ENCODE measurements around the gene CHCHD2. TPM values are rescaled to one million over a fixed set of nuclear protein-coding genes. Genes with fewer than 3 reads are reported as not detected.

CHCHD2 gene
- total and polyA plus RNA-seq, 2 of the 8 experiments (the other 6 are each of a cell fraction or from before 2014, with no cell fraction given): 112 to 300 TPM

DNA sequence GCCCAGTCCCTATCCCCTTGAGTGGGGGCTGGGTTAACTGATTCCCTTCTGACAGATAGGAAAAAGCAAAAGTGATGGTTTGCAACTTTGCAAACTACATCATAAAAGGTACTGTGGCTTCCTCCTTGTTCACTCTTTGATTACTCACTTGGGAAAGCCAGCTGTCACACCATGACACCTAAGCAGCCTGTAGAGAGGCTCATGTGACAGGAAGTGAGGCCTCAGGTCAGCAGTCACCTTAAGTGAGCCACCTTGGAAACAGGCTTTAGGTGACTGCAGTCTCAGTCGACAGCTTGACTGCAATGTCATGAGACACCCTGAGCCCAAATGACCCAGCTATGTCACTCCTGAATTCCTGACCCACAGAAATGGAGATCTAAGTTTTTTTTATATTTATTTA, 4.3 kb upstream of the CHCHD2 start:
- ChIA-PET CTCF (ENCODE audit: partially characterized antibody) (no interaction called here), POLR2A (ENCODE audit: partially characterized antibody) (no interaction called here)
- no peak overlapping the region for H3K18ac ChIP-seq (ENCODE audit: extremely low read depth, low read length)
- H3K56ac ChIP-seq (replicated peaks; ENCODE audit: insufficient read length, low read depth, low read length): no peak overlapping the region
- no peak overlapping the region for H4K5ac ChIP-seq (ENCODE audit: insufficient read length, low read depth, low read length)
- no peak overlapping the region for H2BK20ac ChIP-seq (ENCODE audit: low read length)
- TF ChIP-seq SIX5 (IDR thresholded peaks at IDR 0.05; ENCODE audit: low read depth, low read length) (no peak), SRF (IDR thresholded peaks at IDR 0.05; ENCODE audit: low read depth, low read length) (no peak), TCF12 (IDR thresholded peaks at IDR 0.05; ENCODE audit: low read depth, low read length) (no peak), RFX5 (IDR thresholded peaks at IDR 0.05; ENCODE audit: borderline replicate concordance, low read depth, low read length) (no peak), POU5F1 (IDR thresholded peaks at IDR 0.05; ENCODE audit: low read depth, low read length) (no peak), YY1 (IDR thresholded peaks at IDR 0.05; ENCODE audit: low read depth, low read length) (no peak), POLR2AphosphoS5 (IDR thresholded peaks at IDR 0.05; ENCODE audit: low read depth, low read length) (no peak), SAP30 (IDR thresholded peaks at IDR 0.05; ENCODE audit: insufficient read depth, insufficient replicate concordance, low read length) (no peak), E2F6 (IDR thresholded peaks at IDR 0.05) (no peak), JUND (IDR thresholded peaks at IDR 0.05; ENCODE audit: low read length) (no peak), ASH2L (IDR thresholded peaks at IDR 0.05; ENCODE audit: low read length) (no peak), TAF1 (IDR thresholded peaks at IDR 0.05; ENCODE audit: low read depth, low read length) (no peak), KDM1A (IDR thresholded peaks at IDR 0.05; ENCODE audit: borderline replicate concordance, low read length) (no peak), PHF8 (conservative IDR thresholded peaks at IDR 0.05; ENCODE audit: low read depth, low read length) (no peak), RBBP5 (IDR thresholded peaks at IDR 0.05; ENCODE audit: borderline replicate concordance, low read depth, low read length) (no peak)
- no peak overlapping the region for H3K4me3 ChIP-seq (ENCODE audit: extremely low read depth in 1 of 4, insufficient read depth in 2 of 4, low read depth in 3 of 4, low read length in 4 of 4)
- no peaks in the 10 kb centered on the region for H3K79me1 ChIP-seq (ENCODE audit: low read depth, low read length)
- H3K79me2 ChIP-seq (ENCODE audit: control insufficient read depth in 1 of 2, insufficient read depth in 2 of 2, low read length in 2 of 2): peaks cover 0 to 4% of the 10 kb centered on the region in 2 experiments; a peak in 2 of 4 replicates
- peaks cover 5% of the 10 kb centered on the region; the same call in 1 of the 2 replicates for H3K23me2 ChIP-seq (ENCODE audit: low read depth, low read length)
- no peaks in the 10 kb centered on the region for H3K27me3 ChIP-seq (replicated peaks in 1 of 4; ENCODE audit: control insufficient read depth in 3 of 4, extremely low read depth in 1 of 4, insufficient read depth in 3 of 4, low read length in 3 of 4)
- H4K20me1 ChIP-seq (replicated peaks in 1 of 2; ENCODE audit: control insufficient read depth in 1 of 2, insufficient read depth in 2 of 2, low read length in 2 of 2): no peaks in the 10 kb centered on the region
- no peak overlapping the region for H2BK15ac ChIP-seq (ENCODE audit: low read length)
- no peak overlapping the region for H4K91ac ChIP-seq (replicated peaks; ENCODE audit: insufficient read length, low read length)
- H3K27ac ChIP-seq (ENCODE audit: low read depth, low read length): no peak overlapping the region
- no peak overlapping the region for H3K23ac ChIP-seq (ENCODE audit: insufficient read length)
- H3K14ac ChIP-seq (ENCODE audit: insufficient read length): no peak overlapping the region
- no peaks in the 10 kb centered on the region for H3K4me1 ChIP-seq (replicated peaks in 1 of 4; ENCODE audit: control insufficient read depth in 3 of 4, insufficient read depth in 4 of 4, low read length in 3 of 4)
- no peak overlapping the region for H2BK5ac ChIP-seq (ENCODE audit: low read depth, low read length)
- no peak for DNase-seq (ENCODE audit: low read depth in 1 of 2, low spot score in 2 of 2)
- no peak overlapping the region for H3K4ac ChIP-seq (replicated peaks; ENCODE audit: insufficient read length, low read depth, low read length)
- H3K9ac ChIP-seq (replicated peaks in 1 of 4; ENCODE audit: extremely low read depth in 1 of 4, low read depth in 3 of 4, low read length in 3 of 4): no peak overlapping the region
- peaks cover 25 to 57% of the 10 kb centered on the region in 2 experiments; a peak in 3 of 4 replicates for H3K9me3 ChIP-seq (ENCODE audit: insufficient read depth in 2 of 2, low read depth in 1 of 2, low read length in 1 of 2)
- no peak overlapping the region for H2AFZ ChIP-seq (ENCODE audit: low read length)
- no peak overlapping the region for H3K4me2 ChIP-seq (ENCODE audit: insufficient read depth in 1 of 2, low read depth in 2 of 2, low read length in 2 of 2)
- H2BK120ac ChIP-seq (replicated peaks; ENCODE audit: low read depth, low read length): no peak overlapping the region
- 88% methylated on average over 1 of the region's 1 CpG; no CpG with 5 or more reads in 1 of the 2 experiments for WGBS, 2 experiments (ENCODE audit: extremely low coverage in 1 of 2, insufficient coverage in 1 of 2, insufficient read length in 1 of 2, insufficient replicate concordance in 2 of 2, low coverage in 1 of 2, low lambda C conversion rate in 2 of 2, missing lambda C conversion rate in 1 of 2)
- H4K8ac ChIP-seq (ENCODE audit: extremely low read depth, insufficient read depth, low read length): no peak overlapping the region
- FAIRE-seq: no peak
- no peak overlapping the region for H2AK5ac ChIP-seq (ENCODE audit: low read depth, low read length)
- no peaks in the 10 kb centered on the region for H3K36me3 ChIP-seq (ENCODE audit: control insufficient read depth in 2 of 4, insufficient read depth in 4 of 4, low read length in 3 of 4)
- H2BK12ac ChIP-seq (ENCODE audit: low read depth, low read length): no peak overlapping the region

Data from H1 (cell line).